H1 (cell line): ENCODE results near the gene PDE1A. TPM values are rescaled to one million over a fixed set of nuclear protein-coding genes. Genes with fewer than 3 reads are reported as not detected.

Experiments
- BCL11A ChIP-seq, 2 experiments: IDR thresholded peaks; one replicate each; pipeline ENCODE4 v1.6.1; 2011; ENCODE audit warnings: low read depth in 2 of 2, low read length in 2 of 2, mild to moderate bottlenecking in 2 of 2
- CHD7 ChIP-seq: fragments of 300-600 bp; sonication (generic); IDR thresholded peaks from 2 replicates; pipeline ENCODE4 v1.7.1; 2012; ENCODE audit warnings: low read length, moderate library complexity, mild to moderate bottlenecking, inconsistent platforms; ENCODE audit not compliant: insufficient replicate concordance
- CTCF ChIP-seq, 3 experiments: IDR thresholded peaks; 1 replicate in 2 of 3; 2 replicates in 1 of 3; pipeline versions ENCODE4 v1.5.1 to v1.6.1; 2011; ENCODE audit warnings: low read length in 3 of 3, mild to moderate bottlenecking in 3 of 3, inconsistent platforms in 2 of 3, low read depth in 1 of 3, moderate library complexity in 1 of 3; ENCODE audit not compliant: insufficient read depth in 1 of 3; ENCODE audit errors: control extremely low read depth in 1 of 3
- EGR1 ChIP-seq: IDR thresholded peaks from 2 replicates; pipeline ENCODE4 v1.6.1; 2011; ENCODE audit warnings: low read depth, low read length, borderline replicate concordance
- MAFK ChIP-seq: IDR thresholded peaks from 2 replicates; pipeline ENCODE4 v1.6.1; 2012; ENCODE audit warnings: low read depth, mild to moderate bottlenecking, improper control_type of control experiment, low read length
- PHF8 ChIP-seq: fragments of 200-600 bp; sonication (generic); conservative IDR thresholded peaks from 2 replicates; pipeline ENCODE4 v1.7.1; 2012; ENCODE audit warnings: low read depth, mild to moderate bottlenecking, inconsistent platforms, low read length, moderate library complexity
- POLR2A ChIP-seq, 2 experiments: IDR thresholded peaks; 1 replicate in 1 of 2; 2 replicates in 1 of 2; pipeline ENCODE4 v1.6.1; 2011; ENCODE audit warnings: low read depth in 2 of 2, low read length in 2 of 2, mild to moderate bottlenecking in 2 of 2; ENCODE audit errors: control extremely low read depth in 1 of 2
- POLR2AphosphoS5 ChIP-seq: IDR thresholded peaks from 2 replicates; pipeline ENCODE4 v1.6.1; 2011; ENCODE audit warnings: low read depth, low read length
- SIN3A ChIP-seq, 2 experiments: IDR thresholded peaks in 1 of 2; conservative IDR thresholded peaks in 1 of 2; 2 replicates each; pipeline ENCODE4 v1.6.1; 2011 to 2012; ENCODE audit warnings: low read length in 2 of 2, improper control_type of control experiment in 1 of 2, low read depth in 1 of 2, mild to moderate bottlenecking in 1 of 2
- polyA plus RNA-seq, 7 experiments: library from polyadenylated mRNA; depleted of rRNA in 3 of 7; stranded (reverse) in 5 of 7; unstranded in 2 of 7; fragments of >200 nt in 5 of 7; fragments of 200-250 nt in 2 of 7; gene quantifications; 1 replicate in 5 of 7; 2 replicates in 1 of 7; 4 replicates in 1 of 7; pipeline versions ENCODE4 v1.2.1 to v1.2.3, GENCODE V29; 2011 to 2013; ENCODE audit warnings: missing spikeins in 2 of 7, mixed read lengths in 2 of 7
- total RNA-seq: library from RNA; stranded (reverse); fragmentation: NEBNext Ultra II Directional; extraction: Animal tissue kit (Norgen Biotek cat#: 25700); gene quantifications from 2 replicates; pipeline ENCODE4 v1.2.1, GENCODE V29; 2021

The PDE1A gene
- total and polyA plus RNA-seq, 2 of the 8 experiments (the other 6 are each of a cell fraction or from before 2014, with no cell fraction given) = 0.34 TPM; not detected in 1

GRCh38 chr2:182355815-182356214 lies 71.0 kb downstream of the PDE1A start (continued):
- TF ChIP-seq CHD7 = no peak
- no peak for TF ChIP-seq POLR2A (IDR thresholded peaks at IDR 0.05; ENCODE audit: control extremely low read depth in 1 of 2, low read depth in 2 of 2, low read length in 2 of 2)
- TF ChIP-seq POLR2AphosphoS5 = no peak
- no peak for TF ChIP-seq PHF8
- TF ChIP-seq BCL11A (IDR thresholded peaks at IDR 0.05; ENCODE audit: low read depth in 2 of 2, low read length in 2 of 2) = no peak
- TF ChIP-seq CTCF (IDR thresholded peaks at IDR 0.05; ENCODE audit: control extremely low read depth in 1 of 3, insufficient read depth in 1 of 3, low read depth in 1 of 3, low read length in 3 of 3) = no peak
- TF ChIP-seq EGR1 = no peak
- no peak for TF ChIP-seq SIN3A (conservative IDR thresholded peaks at IDR 0.05 in 1 of 2, IDR thresholded peaks at IDR 0.05 in 1 of 2; ENCODE audit: low read depth in 1 of 2, low read length in 2 of 2)
- no peak for TF ChIP-seq MAFK
